K562 (cell line): Measurements from ENCODE around the gene BRWD1. TPM values are rescaled to one million over a fixed set of nuclear protein-coding genes. Genes with fewer than 3 reads are reported as not detected.
A peak's percentile ranks its signal among the peaks of the same experiment; 100 is the strongest.

Experiments
- ATAC-seq: fragments of 200-7000 bp; cut with Tn5 transposase; 3 replicates; pipeline ENCODE4 v1.9.1; 2020; ENCODE audit warnings: moderate library complexity
- BruUV-seq: library from RNA; stranded (reverse); fragments of 400-500 nt; replicated peaks from 2 replicates; lab custom pipeline; 2021; lab: Mats Ljungman, UMichigan
- CTCF ChIA-PET: fragments of 300-600 bp; formaldehyde crosslinking; extraction: SDS; loops from one replicate; lab custom pipeline; 2021; ENCODE audit warnings: low intra/inter-chr PET ratio; lab: Yijun Ruan, JAX
- POLR2A ChIA-PET: fragments of 300-600, 350-650 bp; sonication (Branson Sonifier 250); formaldehyde crosslinking; extraction: SDS; loops from one replicate; lab custom pipeline; 2021; ENCODE audit warnings: antibody characterized with exemption, inconsistent platforms; lab: Yijun Ruan, JAX
- DNase-seq, 4 experiments: peaks; one replicate each; pipeline versions ENCODE4 v3.0.0 to v3.0.0-alpha.2; 2011 to 2018; ENCODE audit warnings: low spot score in 3 of 4, mixed read lengths in 3 of 4; ENCODE audit errors: extremely low read depth in 1 of 4
- FAIRE-seq: peaks from 2 replicates; lab custom pipeline; 2011; peaks lifted over from hg19 to GRCh38; lab: Jason Lieb, UNC
- H2AFZ ChIP-seq: 2 replicates; pipeline ENCODE4 v1.6.0; 2011; ENCODE audit warnings: low read depth, low read length, control low read depth, inconsistent platforms
- H3K27ac ChIP-seq: fragments of 200-600 bp; 3 replicates; pipeline ENCODE4 v1.8.0; 2011; ENCODE audit warnings: low read depth, mild to moderate bottlenecking, control low read depth, inconsistent platforms, low read length, moderate library complexity, mixed read lengths; ENCODE audit errors: extremely low read depth
- H3K27me3 ChIP-seq, 2 experiments: fragments of 300-600 bp in 1 of 2; 2 replicates in 1 of 2; 3 replicates in 1 of 2; pipeline versions ENCODE4 v1.6.0 to v1.8.0; 2011; ENCODE audit warnings: inconsistent platforms in 2 of 2, low read length in 2 of 2, mild to moderate bottlenecking in 1 of 2, mixed read lengths in 1 of 2, moderate library complexity in 1 of 2; ENCODE audit not compliant: control insufficient read depth in 2 of 2, insufficient read depth in 2 of 2
- H3K36me3 ChIP-seq: fragments of 300-600 bp; 3 replicates; pipeline ENCODE4 v1.8.0; 2011; ENCODE audit warnings: mild to moderate bottlenecking, low read length, inconsistent platforms; ENCODE audit not compliant: control insufficient read depth, insufficient read depth
- H3K4me1 ChIP-seq, 2 experiments: fragments of 200-600 bp in 1 of 2; replicated peaks in 1 of 2; 2 replicates in 1 of 2; 3 replicates in 1 of 2; pipeline versions ENCODE4 v1.5.1 to v1.8.0; 2011; ENCODE audit warnings: inconsistent platforms in 2 of 2, low read length in 2 of 2, mild to moderate bottlenecking in 1 of 2, mixed read lengths in 1 of 2, moderate library complexity in 1 of 2; ENCODE audit not compliant: control insufficient read depth in 2 of 2, insufficient read depth in 2 of 2
- H3K4me2 ChIP-seq: 2 replicates; pipeline ENCODE4 v1.6.1; 2011; ENCODE audit warnings: low read length, control low read depth, inconsistent platforms, mixed read lengths; ENCODE audit not compliant: insufficient read depth
- H3K4me3 ChIP-seq: fragments of 200-600 bp; sonication (generic), shearing (Covaris generic); 2 replicates; pipeline ENCODE4 v1.5.1; 2016; ENCODE audit warnings: control low read depth, inconsistent platforms
- H3K79me2 ChIP-seq: fragments of 200-600 bp; 3 replicates; pipeline ENCODE4 v1.8.0; 2011; ENCODE audit warnings: low read length, inconsistent platforms; ENCODE audit not compliant: control insufficient read depth, insufficient read depth
- H3K9ac ChIP-seq, 2 experiments: 2 replicates each; pipeline versions ENCODE4 v1.6.0 to v1.6.1; 2011; ENCODE audit warnings: low read depth in 2 of 2, low read length in 2 of 2, control low read depth in 1 of 2, inconsistent platforms in 1 of 2, mild to moderate bottlenecking in 1 of 2, mixed read lengths in 1 of 2; ENCODE audit not compliant: insufficient read depth in 1 of 2
- H3K9me1 ChIP-seq: one replicate; pipeline ENCODE4 v1.6.0; 2011; ENCODE audit warnings: inconsistent platforms, mild to moderate bottlenecking, low read length, moderate library complexity; ENCODE audit not compliant: control insufficient read depth, insufficient read depth
- H3K9me3 ChIP-seq: replicated peaks from 2 replicates; pipeline ENCODE4 v1.5.1; 2011; ENCODE audit warnings: low read depth, low read length, inconsistent platforms; ENCODE audit not compliant: control insufficient read depth, insufficient read depth
- H4K20me1 ChIP-seq: replicated peaks from 2 replicates; pipeline ENCODE4 v1.6.1; 2011; ENCODE audit warnings: low read length, inconsistent platforms, mixed read lengths; ENCODE audit not compliant: control insufficient read depth, insufficient read depth
- ELK3 ChIP-seq: fragments of 450-650 bp; formaldehyde crosslinking; IDR thresholded peaks from 2 replicates; pipeline ENCODE4 v1.4.0; 2020; ENCODE audit warnings: mild to moderate bottlenecking
- RBBP5 ChIP-seq: fragments of 200-600 bp; sonication (generic); IDR thresholded peaks from 2 replicates; pipeline ENCODE4 v1.6.1; 2012; ENCODE audit warnings: borderline replicate concordance, mild to moderate bottlenecking, low read length, control low read depth, inconsistent platforms; ENCODE audit not compliant: insufficient read depth, poor library complexity, severe bottlenecking
- SIN3B ChIP-seq: fragments of 450-650 bp; IDR thresholded peaks from 2 replicates; pipeline ENCODE4 v1.6.1; 2017; ENCODE audit warnings: low read depth, mild to moderate bottlenecking, moderate library complexity
- SRSF1 ChIP-seq: fragments of 200-400 bp; formaldehyde crosslinking; IDR thresholded peaks from 2 replicates; pipeline ENCODE4 v1.6.1; 2017; ENCODE audit warnings: mild to moderate bottlenecking, low read depth, low read length, moderate library complexity
- ZBTB34 ChIP-seq: fragments of 250-450 bp; sonication (Bioruptor Pico); IDR thresholded peaks from 2 replicates; pipeline ENCODE4 v1.8.0; 2021; ENCODE audit warnings: mild to moderate bottlenecking, moderate library complexity
- ZNF444 ChIP-seq: fragments of 250-450 bp; sonication (Bioruptor Pico); IDR thresholded peaks from 2 replicates; pipeline ENCODE4 v1.4.0; 2020; ENCODE audit warnings: mild to moderate bottlenecking, moderate library complexity
- ZNF740 ChIP-seq, 3 experiments: fragments of 200-800 bp in 1 of 3; sonication (Bioruptor generic) in 1 of 3; sonication (generic) in 1 of 3; formaldehyde crosslinking in 1 of 3; IDR thresholded peaks; 2 replicates each; pipeline versions ENCODE4 v1.6.1 to v1.8.0; 2016 to 2022; ENCODE audit warnings: mild to moderate bottlenecking in 2 of 3, missing compliant biosample characterization in 2 of 3, missing genetic modification characterization in 2 of 3, missing genetic modification reagents in 1 of 3
- ZNF764 ChIP-seq: fragments of 250-450 bp; sonication (Bioruptor Pico); IDR thresholded peaks from 2 replicates; pipeline ENCODE4 v1.4.0; 2020; ENCODE audit warnings: low read depth, mild to moderate bottlenecking, moderate library complexity
- WGBS: fragments of 100-300 bp; shearing (Covaris generic); methylation state at CpG from one replicate; pipeline ENCODE4 v1.1.6; 2016; ENCODE audit warnings: low coverage, mixed read lengths; ENCODE audit not compliant: insufficient coverage; ENCODE audit errors: missing lambda C conversion rate; 5-methylcytosine and 5-hydroxymethylcytosine counted together
- in situ Hi-C: fragments of 300-500 bp; cut with MboI; formaldehyde crosslinking; loops from 4 replicates; pipeline ENCODE4 v1.15.0; 2018; ENCODE audit warnings: inconsistent platforms, mixed read lengths
- intact Hi-C: fragments of 100-400 bp; cut with micrococcal nuclease; formaldehyde crosslinking; loops from 2 replicates; pipeline ENCODE4 v1.14.2; 2022
- polyA plus RNA-seq, 8 experiments: library from polyadenylated mRNA; depleted of rRNA in 4 of 8; stranded (reverse) in 5 of 8; unstranded in 3 of 8; fragments of >200 nt; fragmentation: Nextera tagmentation in 2 of 8; fragmentation: Illumina TruSeq in 1 of 8; extraction: Ambion mirVana in 2 of 8; extraction: Trizol in 1 of 8; gene quantifications; 2 replicates each; pipeline versions ENCODE4 v1.2.1 to v1.2.3, GENCODE V29; 2011 to 2014; ENCODE audit warnings: inconsistent platforms in 1 of 8, missing spikeins in 1 of 8
- total RNA-seq, 7 experiments: library from RNA; depleted of rRNA in 6 of 7; stranded (reverse); fragments of >200 nt in 6 of 7; fragmentation: Illumina TruSeq in 2 of 7; extraction: Trizol in 2 of 7; gene quantifications; 2 replicates each; pipeline versions ENCODE4 v1.2.1 to v1.2.3, GENCODE V29; 2011 to 2021; ENCODE audit warnings: low replicate concordance in 1 of 7
- TF ChIP-seq, protein P1 (sequence below): sonication (generic); formaldehyde crosslinking; IDR thresholded peaks from 2 replicates; pipeline ENCODE4 v1.8.1; 2023; ENCODE audit warnings: mild to moderate bottlenecking, missing genetic modification reagents

BRWD1 gene
- total and polyA plus RNA-seq, 9 of the 15 experiments (the other 6 are each of a cell fraction or from before 2014, with no cell fraction given): 10.1 to 60.2 (median 34.1) TPM

- peak; percentile 55 for ATAC-seq
- H3K9me3 ChIP-seq: no peaks in the 10 kb centered on the region
- in situ Hi-C loops: no loop called here
- no peaks in the 10 kb centered on the region for H3K27me3 ChIP-seq
- peak; percentile 6 for FAIRE-seq
- peak within 1 kb of the TSS; percentile 94 to 98 for H3K9ac ChIP-seq
- H3K4me3 ChIP-seq: peak within 1 kb of the TSS; percentile 81
- BruUV-seq: no TSS peak
- intact Hi-C loops: loop anchor here (1.0 to 2.0 kb wide), 3 partner anchors 22 to 40 kb away; partner anchors contain the start of gene BRWD1
- POLR2A ChIA-PET: interaction anchor here (0.6 to 7.7 kb wide), 22 partner anchors 10 to 164 kb away, joined by 3 to 73 read pairs (median 6); partner anchors contain the start of gene BRWD1
- peak within 1 kb of the TSS; percentile 94 for H3K4me2 ChIP-seq
- peaks cover 5 to 30% of the 10 kb centered on the region in 2 experiments for H3K4me1 ChIP-seq
- peak; percentile 83 to 99 (median 90) for DNase-seq
- peaks cover 64% of the 10 kb centered on the region for H3K79me2 ChIP-seq
- peaks cover 7% of the 10 kb centered on the region for H3K9me1 ChIP-seq
- H2AFZ ChIP-seq: peak within 1 kb of the TSS; percentile 83
- H3K36me3 ChIP-seq: peaks cover 46% of the 10 kb centered on the region
- H4K20me1 ChIP-seq: peaks cover 11% of the 10 kb centered on the region
- H3K27ac ChIP-seq: peak within 1 kb of the TSS; percentile 94
- WGBS: under 1% methylated on average over 71 of the region's 116 CpGs
- CTCF ChIA-PET: interaction anchor here (0.9 to 1.1 kb wide), 2 partner anchors 39 to 40 kb away, joined by 3 to 5 read pairs; no protein-coding TSS in a partner anchor
- TF ChIP-seq ZNF740 (CRISPR knock-in tag; IDR thresholded peaks at IDR 0.05) (peak; percentile 87), ZNF740 (tag; IDR thresholded peaks at IDR 0.05) (peak in 1 of 2 experiments; percentile 99; a peak in 2 of 4 replicates), ELK3 (CRISPR knock-in tag) (no peak), SIN3B (peak; percentile 73), ZNF444 (CRISPR knock-in tag) (no peak), RBBP5 (peak; percentile 89), ZNF764 (CRISPR knock-in tag) (no peak), ZBTB34 (CRISPR knock-in tag) (no peak), SRSF1 (no peak)
- TF ChIP-seq, protein P1, sequence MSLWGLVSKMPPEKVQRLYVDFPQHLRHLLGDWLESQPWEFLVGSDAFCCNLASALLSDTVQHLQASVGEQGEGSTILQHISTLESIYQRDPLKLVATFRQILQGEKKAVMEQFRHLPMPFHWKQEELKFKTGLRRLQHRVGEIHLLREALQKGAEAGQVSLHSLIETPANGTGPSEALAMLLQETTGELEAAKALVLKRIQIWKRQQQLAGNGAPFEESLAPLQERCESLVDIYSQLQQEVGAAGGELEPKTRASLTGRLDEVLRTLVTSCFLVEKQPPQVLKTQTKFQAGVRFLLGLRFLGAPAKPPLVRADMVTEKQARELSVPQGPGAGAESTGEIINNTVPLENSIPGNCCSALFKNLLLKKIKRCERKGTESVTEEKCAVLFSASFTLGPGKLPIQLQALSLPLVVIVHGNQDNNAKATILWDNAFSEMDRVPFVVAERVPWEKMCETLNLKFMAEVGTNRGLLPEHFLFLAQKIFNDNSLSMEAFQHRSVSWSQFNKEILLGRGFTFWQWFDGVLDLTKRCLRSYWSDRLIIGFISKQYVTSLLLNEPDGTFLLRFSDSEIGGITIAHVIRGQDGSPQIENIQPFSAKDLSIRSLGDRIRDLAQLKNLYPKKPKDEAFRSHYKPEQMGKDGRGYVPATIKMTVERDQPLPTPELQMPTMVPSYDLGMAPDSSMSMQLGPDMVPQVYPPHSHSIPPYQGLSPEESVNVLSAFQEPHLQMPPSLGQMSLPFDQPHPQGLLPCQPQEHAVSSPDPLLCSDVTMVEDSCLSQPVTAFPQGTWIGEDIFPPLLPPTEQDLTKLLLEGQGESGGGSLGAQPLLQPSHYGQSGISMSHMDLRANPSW (CRISPR knock-in tag): no peak
Observed at GRCh38 chr21:39348355-39349210, 35.2 kb upstream of the BRWD1 start, which contains the start of gene HMGN1. Gene HMGN1, minus strand, starts transcription at chr21:39349088. Its CDS starts 171 bp downstream, at chr21:39348917.
